ENCODE measurements around the gene RAB5B. TPM values are rescaled to one million over a fixed set of nuclear protein-coding genes. Genes with fewer than 3 reads are reported as not detected.

RAB5B gene
- total and polyA plus RNA-seq, 2 experiments from 2014 or later: 87.9 to 154 TPM

GRCh38 chr12:55991110-55991509, 17.2 kb downstream of the RAB5B start:
- DNase-seq (ENCODE audit: low read depth in 1 of 2, low spot score in 1 of 2): no peak
- no peaks in the 10 kb centered on the region for H3K4me1 ChIP-seq (ENCODE audit: low read depth)
- H3K4me3 ChIP-seq: no peak overlapping the region
- H3K9me3 ChIP-seq (ENCODE audit: low read depth): no peaks in the 10 kb centered on the region
- TF ChIP-seq CTCF (IDR thresholded peaks at IDR 0.05; ENCODE audit: low read depth, low read length): no peak
- no peaks in the 10 kb centered on the region for H3K27me3 ChIP-seq
- H3K27ac ChIP-seq: no peak overlapping the region
- peaks cover 61% of the 10 kb centered on the region for H3K36me3 ChIP-seq

- H3K27ac ChIP-seq: peak overlapping the region; percentile 17
- TF ChIP-seq CTCF (IDR thresholded peaks at IDR 0.05; ENCODE audit: low read depth, low read length): no peak
- peaks cover 45% of the 10 kb centered on the region for H3K36me3 ChIP-seq
- H3K9me3 ChIP-seq (ENCODE audit: low read depth): no peaks in the 10 kb centered on the region
- no peak overlapping the region for H3K4me3 ChIP-seq
- no peaks in the 10 kb centered on the region for H3K27me3 ChIP-seq
- DNase-seq (ENCODE audit: low read depth in 1 of 2, low spot score in 1 of 2): no peak
- peaks cover 6% of the 10 kb centered on the region for H3K4me1 ChIP-seq (ENCODE audit: low read depth)
These were observed 19.5 kb downstream of the RAB5B start for GRCh38 chr12:55993230-55993853.

DNA sequence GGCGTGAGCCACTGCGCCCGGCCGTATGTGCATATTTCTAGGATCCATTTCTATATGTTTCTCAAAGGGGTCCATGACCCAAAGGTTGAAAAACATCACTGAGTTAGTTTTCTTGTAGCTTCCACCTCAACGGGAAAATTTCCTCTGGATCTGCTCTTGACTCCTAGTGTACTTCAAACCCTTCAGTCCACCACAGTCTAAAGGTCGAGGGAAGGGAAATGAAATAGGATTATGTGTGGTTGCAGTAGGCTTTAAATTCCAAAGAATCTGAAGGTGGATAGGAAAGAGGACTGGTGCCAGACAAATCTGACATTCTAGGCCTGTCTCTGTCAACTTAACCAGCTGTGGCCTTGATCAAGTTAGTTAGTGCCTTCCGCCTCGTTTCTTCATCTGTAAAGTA, 21.5 kb downstream of the RAB5B start:
- peak overlapping the region; percentile 43 for H3K27ac ChIP-seq
- no peak overlapping the region for H3K4me3 ChIP-seq
- H3K27me3 ChIP-seq: no peaks in the 10 kb centered on the region
- DNase-seq (ENCODE audit: low read depth in 1 of 2, low spot score in 1 of 2): no peak
- H3K9me3 ChIP-seq (ENCODE audit: low read depth): no peaks in the 10 kb centered on the region
- TF ChIP-seq CTCF (IDR thresholded peaks at IDR 0.05; ENCODE audit: low read depth, low read length): no peak
- peaks cover 35% of the 10 kb centered on the region for H3K36me3 ChIP-seq
- H3K4me1 ChIP-seq (ENCODE audit: low read depth): peaks cover 6% of the 10 kb centered on the region

DNA sequence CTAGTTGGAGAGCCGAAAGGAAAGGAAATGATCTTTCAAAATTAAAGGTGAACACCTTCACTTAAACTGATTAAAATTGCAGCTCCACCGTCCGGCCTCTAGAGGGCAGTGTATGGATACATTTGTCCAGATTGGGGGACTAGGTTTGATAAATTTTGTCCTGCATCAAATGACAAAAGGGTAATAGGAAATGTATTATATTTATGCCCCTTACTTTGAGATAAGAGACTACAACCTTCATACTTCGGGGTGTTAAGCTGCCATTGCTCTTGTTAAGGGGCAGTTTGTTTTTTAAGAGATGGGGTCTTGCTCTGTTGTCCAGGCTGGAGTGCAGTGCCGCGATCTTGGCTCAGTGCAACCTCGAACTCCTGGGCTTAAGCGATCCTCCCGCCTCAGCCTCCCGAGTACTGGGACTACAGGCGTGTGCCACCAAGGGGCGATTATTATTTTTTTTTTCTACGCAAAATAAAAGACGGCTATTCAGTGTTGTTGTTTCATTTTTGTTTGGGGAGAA, 22.4 kb downstream of the RAB5B start:
- no peaks in the 10 kb centered on the region for H3K27me3 ChIP-seq
- no peaks in the 10 kb centered on the region for H3K9me3 ChIP-seq (ENCODE audit: low read depth)
- peak overlapping the region; percentile 43 for H3K4me3 ChIP-seq
- H3K36me3 ChIP-seq: peaks cover 26% of the 10 kb centered on the region
- H3K4me1 ChIP-seq (ENCODE audit: low read depth): peaks cover 6% of the 10 kb centered on the region
- peak; percentile 71 to 79 for DNase-seq (ENCODE audit: low read depth in 1 of 2, low spot score in 1 of 2)
- TF ChIP-seq CTCF (IDR thresholded peaks at IDR 0.05; ENCODE audit: low read depth, low read length): peak; percentile 83
- peak overlapping the region; percentile 75 for H3K27ac ChIP-seq

- Histone ChIP-seq H3K27me3 (no peaks in the 10 kb centered on the region), H3K4me3 (peak within 1 kb of the TSS; percentile 43), H3K9me3 (ENCODE audit: low read depth) (no peaks in the 10 kb centered on the region), H3K27ac (peak within 1 kb of the TSS; percentile 75), H3K4me1 (ENCODE audit: low read depth) (peaks cover 6% of the 10 kb centered on the region), H3K36me3 (peaks cover 21% of the 10 kb centered on the region)
- DNase-seq (ENCODE audit: low read depth in 1 of 2, low spot score in 1 of 2): peak; percentile 97 to 99
- no peak for TF ChIP-seq CTCF (IDR thresholded peaks at IDR 0.05; ENCODE audit: low read depth, low read length)
These were observed 23.0 kb downstream of the RAB5B start, which contains the start of gene SUOX for GRCh38 chr12:55996715-55997534. TSS of gene SUOX (plus strand) at chr12:55997276. CDS start at chr12:56002222, 4,946 bp downstream.
